T-helper 1 cell treated with Interleukin-12 subunit alpha and Interleukin-12 subunit beta and Interleukin-4 antibody, amounts not matched to agents 30 μg/mL and 1 μg/mL, for 36 hours (primary cell): ENCODE results near the gene NUP205.
A peak's percentile ranks its signal among the peaks of the same experiment; 100 is the strongest.

Experiments
- H3K27ac Mint-ChIP-seq: one replicate; pipeline ENCODE4 v1.8.0; 2021; ENCODE audit warnings: mild to moderate bottlenecking, mixed read lengths
- H3K27me3 Mint-ChIP-seq: one replicate; pipeline ENCODE4 v1.8.0; 2021; ENCODE audit warnings: low read depth, mixed read lengths
- H3K36me3 Mint-ChIP-seq: one replicate; pipeline ENCODE4 v1.8.0; 2021; ENCODE audit warnings: low read depth, mixed read lengths
- H3K4me1 Mint-ChIP-seq: one replicate; pipeline ENCODE4 v1.8.0; 2021; ENCODE audit warnings: low read depth, mixed read lengths
- H3K4me3 Mint-ChIP-seq: one replicate; pipeline ENCODE4 v1.8.0; 2021; ENCODE audit warnings: mild to moderate bottlenecking, moderate library complexity, mixed read lengths
- H3K9me3 Mint-ChIP-seq: one replicate; pipeline ENCODE4 v1.8.0; 2021; ENCODE audit warnings: mixed read lengths

Gene NUP205

GRCh38 chr7:135571834-135572233 is 14.1 kb downstream of the NUP205 start:
- H3K4me3 Mint-ChIP-seq: no peak overlapping the region
- H3K27me3 Mint-ChIP-seq: no peaks in the 10 kb centered on the region
- H3K4me1 Mint-ChIP-seq: peaks cover 8% of the 10 kb centered on the region
- H3K9me3 Mint-ChIP-seq: peaks cover 16% of the 10 kb centered on the region
- H3K27ac Mint-ChIP-seq: no peak overlapping the region
- H3K36me3 Mint-ChIP-seq: peaks cover 41% of the 10 kb centered on the region

GRCh38 chr7:135573541-135573940 is 15.8 kb downstream of the NUP205 start:
- Mint-ChIP-seq H3K9me3 (peaks cover 16% of the 10 kb centered on the region), H3K27me3 (no peaks in the 10 kb centered on the region), H3K4me3 (no peak overlapping the region), H3K27ac (no peak overlapping the region), H3K36me3 (peaks cover 45% of the 10 kb centered on the region), H3K4me1 (peaks cover 8% of the 10 kb centered on the region)

DNA sequence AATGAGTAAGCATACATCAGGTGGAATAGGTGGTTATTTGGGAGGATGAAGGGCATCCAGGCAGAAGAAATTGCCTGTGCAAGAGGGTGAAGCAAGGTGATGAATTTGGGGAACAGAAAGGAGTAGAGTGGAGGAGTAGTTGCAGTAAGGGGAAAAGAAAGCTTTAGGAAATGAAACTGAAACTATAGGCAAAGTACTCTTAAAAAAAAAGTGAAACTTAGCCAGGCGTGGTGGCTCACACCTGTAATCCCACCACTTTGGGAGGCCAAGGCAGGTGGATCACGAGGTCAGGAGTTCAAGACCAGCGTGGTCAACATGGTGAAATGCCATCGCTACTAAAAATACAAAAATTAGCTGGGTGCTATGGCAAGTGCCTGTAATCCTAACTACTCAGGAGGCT is 17.6 kb downstream of the NUP205 start:
- H3K27me3 Mint-ChIP-seq: no peaks in the 10 kb centered on the region
- H3K4me3 Mint-ChIP-seq: no peak overlapping the region
- H3K36me3 Mint-ChIP-seq: peaks cover 52% of the 10 kb centered on the region
- H3K27ac Mint-ChIP-seq: peak overlapping the region; percentile 46
- peaks cover 16% of the 10 kb centered on the region for H3K9me3 Mint-ChIP-seq
- H3K4me1 Mint-ChIP-seq: peaks cover 8% of the 10 kb centered on the region

GRCh38 chr7:135578569-135578968 is 20.9 kb downstream of the NUP205 start:
- Mint-ChIP-seq H3K27me3 (no peaks in the 10 kb centered on the region), H3K27ac (no peak overlapping the region), H3K4me3 (no peak overlapping the region), H3K36me3 (peaks cover 45% of the 10 kb centered on the region), H3K4me1 (peaks cover 6% of the 10 kb centered on the region), H3K9me3 (peaks cover 16% of the 10 kb centered on the region)

GRCh38 chr7:135584362-135585353 is 26.9 kb downstream of the NUP205 start:
- Mint-ChIP-seq H3K27ac (no peak overlapping the region), H3K9me3 (no peaks in the 10 kb centered on the region), H3K27me3 (no peaks in the 10 kb centered on the region), H3K4me3 (no peak overlapping the region), H3K36me3 (peaks cover 38% of the 10 kb centered on the region), H3K4me1 (no peaks in the 10 kb centered on the region)

- Mint-ChIP-seq H3K27me3 (no peaks in the 10 kb centered on the region), H3K36me3 (peaks cover 35% of the 10 kb centered on the region), H3K9me3 (no peaks in the 10 kb centered on the region), H3K4me1 (peaks cover 3% of the 10 kb centered on the region), H3K4me3 (no peak overlapping the region), H3K27ac (no peak overlapping the region)
These were observed 39.6 kb downstream of the NUP205 start for GRCh38 chr7:135597181-135597925.

- Mint-ChIP-seq H3K36me3 (peaks cover 34% of the 10 kb centered on the region), H3K27me3 (no peaks in the 10 kb centered on the region), H3K4me1 (peaks cover 3% of the 10 kb centered on the region)
These were observed 40.2 kb downstream of the NUP205 start for GRCh38 chr7:135597926-135598305.

DNA sequence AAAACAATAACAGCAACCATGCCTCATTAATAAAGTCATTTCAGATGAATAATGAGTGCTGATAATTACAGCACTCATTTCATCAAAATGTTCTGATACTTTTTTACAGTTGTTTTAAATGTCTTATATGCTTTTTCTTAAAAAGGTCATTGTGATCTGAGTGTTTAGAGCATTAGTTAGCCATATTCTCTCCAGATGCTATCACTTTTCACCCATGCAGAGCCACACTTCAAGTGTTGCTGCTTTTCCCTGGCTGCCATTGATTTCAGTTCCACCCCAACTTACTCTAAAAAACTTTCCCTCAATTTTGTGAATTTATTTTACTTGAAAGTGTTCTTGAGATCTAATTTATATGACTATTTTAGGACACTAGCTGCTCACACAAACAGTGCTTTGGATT is 41.8 kb downstream of the NUP205 start:
- Mint-ChIP-seq H3K4me3 (no peak overlapping the region), H3K27ac (no peak overlapping the region), H3K36me3 (peaks cover 38% of the 10 kb centered on the region), H3K9me3 (no peaks in the 10 kb centered on the region), H3K4me1 (peaks cover 3% of the 10 kb centered on the region), H3K27me3 (no peaks in the 10 kb centered on the region)

More at GRCh38 chr7:135597926-135598305, 40.2 kb downstream of the NUP205 start:
- no peaks in the 10 kb centered on the region for H3K9me3 Mint-ChIP-seq
- no peak overlapping the region for H3K27ac Mint-ChIP-seq
- H3K4me3 Mint-ChIP-seq: no peak overlapping the region

- Mint-ChIP-seq H3K27ac (no peak overlapping the region), H3K36me3 (peaks cover 42% of the 10 kb centered on the region), H3K27me3 (no peaks in the 10 kb centered on the region), H3K4me1 (peaks cover 3% of the 10 kb centered on the region), H3K4me3 (no peak overlapping the region), H3K9me3 (no peaks in the 10 kb centered on the region)
These were observed 42.5 kb downstream of the NUP205 start for GRCh38 chr7:135600226-135600625.

DNA sequence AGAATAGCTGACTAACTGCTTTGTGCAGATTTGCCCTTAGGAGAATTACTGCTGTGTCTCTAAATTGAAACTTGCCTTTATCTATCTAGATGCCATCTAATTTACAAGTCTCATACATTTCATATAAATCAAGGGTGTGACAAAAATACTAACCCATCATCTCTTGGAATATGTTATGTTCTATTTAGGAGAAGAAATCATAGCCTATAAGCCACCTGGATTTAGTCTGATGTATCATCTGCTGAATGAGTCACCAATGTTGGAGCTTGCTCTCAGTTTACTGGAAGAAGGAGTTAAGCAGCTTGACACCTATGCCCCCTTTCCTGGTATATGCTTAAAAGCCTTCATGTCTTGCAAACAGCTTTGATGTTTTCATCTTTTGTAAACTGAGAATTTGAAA is 43.5 kb downstream of the NUP205 start:
- no peak overlapping the region for H3K4me3 Mint-ChIP-seq
- peaks cover 40% of the 10 kb centered on the region for H3K36me3 Mint-ChIP-seq
- no peaks in the 10 kb centered on the region for H3K27me3 Mint-ChIP-seq
- H3K27ac Mint-ChIP-seq: no peak overlapping the region
- H3K9me3 Mint-ChIP-seq: no peaks in the 10 kb centered on the region
- peaks cover 3% of the 10 kb centered on the region for H3K4me1 Mint-ChIP-seq

DNA sequence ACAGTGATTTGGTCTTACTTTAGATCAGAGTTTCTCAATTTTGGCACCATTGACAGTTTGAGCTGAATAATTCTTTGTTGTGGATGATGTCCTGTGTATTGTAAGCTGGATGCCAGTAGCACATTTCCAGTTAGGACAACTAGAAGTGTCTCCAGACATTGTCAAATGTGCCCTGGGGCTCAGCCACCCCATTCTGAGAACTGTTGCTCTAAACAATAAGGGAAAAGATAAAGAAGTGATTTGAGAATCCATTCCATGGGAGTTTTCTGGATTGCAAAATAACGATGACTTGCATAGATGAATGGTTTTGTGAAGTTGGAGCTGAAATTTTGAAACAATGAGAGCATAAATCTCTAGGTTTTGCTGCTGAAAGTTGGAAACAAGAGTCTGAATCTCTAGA is 44.6 kb downstream of the NUP205 start:
- Mint-ChIP-seq H3K27me3 (no peaks in the 10 kb centered on the region), H3K4me3 (no peak overlapping the region), H3K9me3 (no peaks in the 10 kb centered on the region), H3K4me1 (peaks cover 3% of the 10 kb centered on the region), H3K27ac (no peak overlapping the region), H3K36me3 (peaks cover 44% of the 10 kb centered on the region)

DNA sequence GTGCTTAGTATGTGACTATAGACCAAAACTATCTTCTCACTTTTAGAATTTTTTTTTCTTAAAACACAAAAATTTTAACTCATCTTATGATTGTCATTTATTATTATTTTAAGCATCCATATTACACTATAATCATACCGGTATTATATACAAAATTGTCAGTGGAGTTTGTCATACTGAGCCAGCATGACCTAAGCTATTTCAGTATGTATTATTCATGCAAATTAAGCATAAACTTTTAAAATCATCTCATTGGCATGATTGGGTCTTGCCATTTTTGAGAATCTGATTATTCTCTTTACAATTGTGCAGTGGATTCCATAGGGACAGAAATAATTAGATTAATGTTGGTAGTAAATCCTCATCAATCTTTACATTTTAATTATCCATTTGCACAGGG is 58.4 kb downstream of the NUP205 start:
- Mint-ChIP-seq H3K4me3 (no peak overlapping the region), H3K36me3 (peaks cover 22% of the 10 kb centered on the region), H3K27me3 (no peaks in the 10 kb centered on the region), H3K27ac (no peak overlapping the region), H3K9me3 (no peaks in the 10 kb centered on the region), H3K4me1 (no peaks in the 10 kb centered on the region)

DNA sequence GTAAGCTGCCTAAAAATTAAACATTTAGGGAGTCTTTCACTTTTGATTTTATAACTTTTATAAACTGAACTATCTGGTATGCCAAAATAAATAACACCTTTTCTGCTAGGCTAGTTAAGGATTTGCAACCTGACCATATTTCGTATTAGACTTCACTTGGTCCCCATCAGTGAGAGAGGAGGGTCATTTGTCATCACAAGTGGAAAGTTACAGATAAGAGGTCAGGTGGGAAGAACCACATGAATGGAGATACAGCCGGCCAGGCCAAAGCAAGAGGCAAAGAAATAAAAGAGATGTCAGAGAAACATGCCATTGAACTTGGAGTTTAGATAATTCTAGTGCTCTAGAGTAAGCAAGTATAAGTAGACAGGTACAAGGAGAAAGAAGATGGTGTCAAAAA is 60.1 kb downstream of the NUP205 start:
- Mint-ChIP-seq H3K4me3 (no peak overlapping the region), H3K4me1 (no peaks in the 10 kb centered on the region), H3K27ac (no peak overlapping the region), H3K36me3 (peaks cover 19% of the 10 kb centered on the region), H3K27me3 (no peaks in the 10 kb centered on the region), H3K9me3 (no peaks in the 10 kb centered on the region)

- no peaks in the 10 kb centered on the region for H3K9me3 Mint-ChIP-seq
- no peaks in the 10 kb centered on the region for H3K27me3 Mint-ChIP-seq
- no peaks in the 10 kb centered on the region for H3K4me1 Mint-ChIP-seq
- H3K36me3 Mint-ChIP-seq: peaks cover 21% of the 10 kb centered on the region
- H3K4me3 Mint-ChIP-seq: no peak overlapping the region
- H3K27ac Mint-ChIP-seq: no peak overlapping the region
These were observed 60.8 kb downstream of the NUP205 start for GRCh38 chr7:135618510-135618909.

GRCh38 chr7:135620447-135620846 is 62.7 kb downstream of the NUP205 start:
- Mint-ChIP-seq H3K9me3 (no peaks in the 10 kb centered on the region), H3K36me3 (peaks cover 29% of the 10 kb centered on the region), H3K27ac (no peak overlapping the region), H3K4me1 (no peaks in the 10 kb centered on the region), H3K4me3 (no peak overlapping the region), H3K27me3 (no peaks in the 10 kb centered on the region)
